Breast epithelium (tissue), 3 donors: ENCODE data around the gene TBC1D23.

Experiments used
- POLR2A ChIP-seq: fragments of 450-650 bp; IDR thresholded peaks from one replicate; pipeline ENCODE4 v1.6.1; 2016; ENCODE audit warnings: antibody characterized with exemption, mild to moderate bottlenecking, moderate library complexity
- POLR2AphosphoS5 ChIP-seq, 3 donors: sonication (generic); formaldehyde crosslinking; IDR thresholded peaks; one replicate each; pipeline ENCODE4 v1.6.1; 2017; ENCODE audit warnings: antibody characterized with exemption in 3 of 3
- TF ChIP-seq, protein P1 (sequence below), 3 donors: fragments of 450-650 bp; IDR thresholded peaks; one replicate each; pipeline ENCODE4 v1.5.1; 2016 to 2017; ENCODE audit warnings: antibody characterized with exemption in 3 of 3, mild to moderate bottlenecking in 3 of 3, moderate library complexity in 3 of 3

DNA sequence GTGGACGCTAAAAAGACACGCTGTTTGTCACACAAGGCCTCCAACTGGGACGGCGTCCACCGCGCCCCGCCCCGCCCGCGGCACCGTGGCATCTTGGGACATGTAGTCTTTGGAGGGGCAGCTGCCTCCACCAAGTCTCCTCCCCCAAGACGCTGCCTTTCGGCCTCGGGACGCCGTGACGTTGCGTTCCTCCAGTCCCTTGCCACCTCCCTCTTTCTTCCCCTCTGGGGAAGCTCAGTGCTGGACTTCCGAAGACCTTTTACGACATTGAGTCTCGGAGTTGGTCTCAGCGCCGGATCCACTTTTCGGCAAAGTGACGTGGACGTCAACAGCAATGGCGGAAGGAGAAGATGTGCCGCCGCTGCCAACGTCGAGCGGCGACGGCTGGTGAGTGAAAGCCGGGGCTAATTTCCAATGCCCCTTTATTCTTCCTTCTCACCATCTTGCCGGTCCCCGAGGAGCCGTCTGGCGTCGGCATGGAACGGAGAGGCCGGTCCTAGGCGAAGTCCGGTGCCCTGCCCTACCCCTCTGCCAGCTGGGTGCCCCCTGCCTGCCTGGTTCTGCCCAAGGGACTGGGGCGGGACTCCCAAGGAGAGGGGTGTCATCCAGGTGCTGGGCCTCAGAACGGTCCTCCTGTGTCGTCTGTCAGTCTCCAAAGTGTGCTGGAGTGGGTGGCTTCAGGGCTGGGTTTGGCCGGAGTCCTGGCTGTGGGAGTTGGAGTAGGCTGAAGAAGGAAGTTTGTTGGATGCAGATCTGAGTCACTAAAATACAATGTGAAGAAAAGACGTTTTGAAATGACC lies at the start of gene TBC1D23:
- TF ChIP-seq, protein P1, sequence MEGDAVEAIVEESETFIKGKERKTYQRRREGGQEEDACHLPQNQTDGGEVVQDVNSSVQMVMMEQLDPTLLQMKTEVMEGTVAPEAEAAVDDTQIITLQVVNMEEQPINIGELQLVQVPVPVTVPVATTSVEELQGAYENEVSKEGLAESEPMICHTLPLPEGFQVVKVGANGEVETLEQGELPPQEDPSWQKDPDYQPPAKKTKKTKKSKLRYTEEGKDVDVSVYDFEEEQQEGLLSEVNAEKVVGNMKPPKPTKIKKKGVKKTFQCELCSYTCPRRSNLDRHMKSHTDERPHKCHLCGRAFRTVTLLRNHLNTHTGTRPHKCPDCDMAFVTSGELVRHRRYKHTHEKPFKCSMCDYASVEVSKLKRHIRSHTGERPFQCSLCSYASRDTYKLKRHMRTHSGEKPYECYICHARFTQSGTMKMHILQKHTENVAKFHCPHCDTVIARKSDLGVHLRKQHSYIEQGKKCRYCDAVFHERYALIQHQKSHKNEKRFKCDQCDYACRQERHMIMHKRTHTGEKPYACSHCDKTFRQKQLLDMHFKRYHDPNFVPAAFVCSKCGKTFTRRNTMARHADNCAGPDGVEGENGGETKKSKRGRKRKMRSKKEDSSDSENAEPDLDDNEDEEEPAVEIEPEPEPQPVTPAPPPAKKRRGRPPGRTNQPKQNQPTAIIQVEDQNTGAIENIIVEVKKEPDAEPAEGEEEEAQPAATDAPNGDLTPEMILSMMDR (IDR thresholded peaks at IDR 0.05) = peak in 1 of 3 donors; percentile 17
- peak; percentile 95 for TF ChIP-seq POLR2A
- peak; percentile 93 to 100 (median 98) for TF ChIP-seq POLR2AphosphoS5 (IDR thresholded peaks at IDR 0.05)
